ENCODE data around the gene SLC25A29.

Gene SLC25A29

DNA sequence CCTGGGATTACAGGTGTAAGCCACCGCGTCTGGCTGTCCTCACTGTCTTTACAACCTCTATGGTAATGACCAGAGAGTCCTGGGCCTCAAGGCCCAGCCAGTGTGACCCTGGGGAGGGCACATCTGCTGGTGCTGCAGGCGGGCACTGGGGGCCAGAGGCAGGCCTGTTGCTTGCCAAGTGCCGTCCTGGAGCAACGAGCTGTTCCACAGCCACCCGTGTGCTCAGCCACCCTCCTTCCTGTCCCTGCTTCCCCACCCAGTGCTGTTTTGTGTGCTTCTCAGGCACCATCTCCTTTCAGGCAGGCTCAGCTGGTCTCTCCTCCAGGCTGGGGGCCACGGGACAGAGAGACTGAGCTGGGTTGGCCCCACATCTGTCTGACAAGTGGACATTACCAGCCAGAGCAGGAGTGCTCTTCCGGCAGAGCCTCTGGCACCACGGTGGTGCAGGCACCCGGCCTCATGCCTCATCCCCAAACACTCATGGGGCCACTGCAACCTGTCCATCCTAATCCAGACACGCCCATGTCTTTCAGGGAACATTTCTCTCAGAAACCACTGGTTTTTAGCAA is 25.9 kb upstream of the SLC25A29 start:
- no peak for DNase-seq (ENCODE audit: low spot score)

DNA sequence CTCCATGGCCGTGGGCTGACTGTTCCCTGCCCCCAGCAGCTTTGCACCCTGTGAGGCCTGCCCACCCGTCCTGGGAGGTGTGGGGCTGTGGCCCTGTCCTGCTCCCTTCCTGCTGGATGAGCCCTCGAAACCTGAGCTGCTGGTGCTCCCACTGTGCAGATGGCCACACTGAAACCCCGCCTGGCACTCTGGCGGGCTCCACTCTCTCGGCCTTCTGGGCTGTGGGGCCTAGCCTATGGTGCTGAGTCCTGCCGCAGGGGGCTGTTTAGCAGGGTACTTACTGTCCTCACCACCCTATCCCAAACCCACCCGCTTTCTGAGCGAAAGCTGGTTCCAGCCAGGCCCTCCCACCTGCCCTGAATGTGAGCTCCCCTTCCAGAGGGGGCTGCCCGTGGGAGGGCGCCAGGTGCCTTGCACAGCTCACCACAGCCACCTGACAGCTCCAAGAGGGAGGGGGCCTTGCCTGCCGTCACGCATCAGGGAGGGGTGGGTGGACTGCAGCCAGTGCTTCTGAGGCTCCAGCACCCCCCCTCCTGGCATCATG is 24.2 kb upstream of the SLC25A29 start:
- no peak for DNase-seq (ENCODE audit: low spot score)

DNA sequence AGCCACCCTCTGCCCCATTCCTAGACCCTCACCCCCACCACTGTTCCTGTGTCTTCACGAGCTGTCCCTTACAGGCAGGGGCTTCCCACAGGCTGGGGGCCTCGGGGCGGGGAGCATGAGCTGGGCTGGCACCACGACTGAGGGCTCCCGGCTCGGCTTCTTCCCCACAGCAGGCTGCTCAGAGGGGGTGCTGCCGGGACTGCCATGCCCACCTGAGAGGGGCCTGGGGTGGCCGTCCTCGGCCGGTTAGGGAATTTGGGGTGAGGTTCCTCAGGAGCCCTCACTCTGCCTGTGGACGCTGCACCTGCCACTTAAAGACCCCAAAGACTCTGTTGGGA is 23.7 kb upstream of the SLC25A29 start:
- DNase-seq (ENCODE audit: low spot score), result no peak

DNA sequence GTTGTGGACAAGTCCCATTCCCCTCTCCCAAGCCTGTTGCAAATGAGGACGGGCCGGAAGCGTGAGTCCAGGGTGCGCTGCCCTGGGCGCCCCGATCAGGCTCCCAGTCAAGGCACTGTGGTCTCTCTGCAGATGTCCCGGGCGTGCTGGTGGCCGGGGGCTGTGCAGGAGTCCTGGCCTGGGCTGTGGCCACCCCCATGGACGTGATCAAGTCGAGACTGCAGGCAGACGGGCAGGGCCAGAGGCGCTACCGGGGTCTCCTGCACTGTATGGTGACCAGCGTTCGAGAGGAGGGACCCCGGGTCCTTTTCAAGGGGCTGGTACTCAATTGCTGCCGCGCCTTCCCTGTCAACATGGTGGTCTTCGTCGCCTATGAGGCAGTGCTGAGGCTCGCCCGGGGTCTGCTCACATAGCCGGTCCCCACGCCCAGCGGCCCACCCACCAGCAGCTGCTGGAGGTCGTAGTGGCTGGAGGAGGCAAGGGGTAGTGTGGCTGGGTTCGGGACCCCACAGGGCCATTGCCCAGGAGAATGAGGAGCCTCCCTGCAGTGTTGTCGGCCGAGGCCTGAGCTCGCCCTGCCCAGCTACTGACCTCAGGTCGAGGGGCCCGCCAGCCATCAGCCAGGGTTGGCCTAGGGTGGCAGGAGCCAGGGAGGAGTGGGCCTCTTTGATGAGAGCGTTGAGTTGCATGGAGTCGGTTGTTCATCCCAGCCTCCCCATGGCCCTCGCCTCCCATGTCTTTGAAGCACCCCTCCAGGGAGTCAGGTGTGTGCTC is 23.2 kb upstream of the SLC25A29 start:
- no peak for DNase-seq (ENCODE audit: low spot score)

DNA sequence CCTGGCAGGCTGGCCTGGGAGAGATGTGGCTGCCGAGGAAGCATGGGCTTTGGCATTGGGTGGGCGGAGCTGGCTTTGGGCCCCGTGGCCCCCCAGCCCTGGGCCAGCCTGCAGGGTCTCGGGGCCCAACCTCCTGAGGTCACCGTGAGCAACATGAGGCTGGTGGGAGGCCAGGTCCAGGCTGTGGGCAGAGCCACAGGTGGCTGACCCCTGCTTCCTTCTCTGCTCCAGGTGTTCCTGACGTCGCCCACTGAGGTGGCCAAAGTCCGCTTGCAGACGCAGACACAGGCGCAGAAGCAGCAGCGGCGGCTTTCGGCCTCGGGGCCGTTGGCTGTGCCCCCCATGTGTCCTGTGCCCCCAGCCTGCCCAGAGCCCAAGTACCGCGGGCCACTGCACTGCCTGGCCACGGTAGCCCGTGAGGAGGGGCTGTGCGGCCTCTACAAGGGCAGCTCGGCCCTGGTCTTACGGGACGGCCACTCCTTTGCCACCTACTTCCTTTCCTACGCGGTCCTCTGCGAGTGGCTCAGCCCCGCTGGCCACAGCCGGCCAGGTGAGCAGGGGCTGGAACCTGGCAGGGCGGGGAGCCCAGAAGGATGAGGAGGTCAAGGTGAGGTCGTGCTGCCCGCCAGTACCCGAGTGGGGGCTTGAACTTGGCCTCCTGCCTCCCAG is 22.4 kb upstream of the SLC25A29 start:
- DNase-seq (ENCODE audit: low spot score), result no peak

DNA sequence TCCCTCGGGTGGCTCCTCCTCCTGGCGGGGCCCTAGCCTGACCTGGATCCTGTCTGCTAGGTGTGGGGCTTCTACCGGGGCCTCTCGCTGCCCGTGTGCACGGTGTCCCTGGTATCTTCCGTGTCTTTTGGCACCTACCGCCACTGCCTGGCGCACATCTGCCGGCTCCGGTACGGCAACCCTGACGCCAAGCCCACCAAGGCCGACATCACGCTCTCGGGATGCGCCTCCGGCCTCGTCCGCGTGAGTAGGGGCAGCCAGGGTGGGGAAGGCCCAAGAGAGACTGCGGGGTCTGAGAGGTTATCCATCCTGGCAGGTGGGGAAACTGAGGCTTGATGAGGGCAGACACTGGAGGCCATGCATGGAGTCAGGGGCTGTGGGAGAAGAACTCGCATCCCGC is 20.9 kb upstream of the SLC25A29 start:
- no peak for DNase-seq (ENCODE audit: low spot score)

DNA sequence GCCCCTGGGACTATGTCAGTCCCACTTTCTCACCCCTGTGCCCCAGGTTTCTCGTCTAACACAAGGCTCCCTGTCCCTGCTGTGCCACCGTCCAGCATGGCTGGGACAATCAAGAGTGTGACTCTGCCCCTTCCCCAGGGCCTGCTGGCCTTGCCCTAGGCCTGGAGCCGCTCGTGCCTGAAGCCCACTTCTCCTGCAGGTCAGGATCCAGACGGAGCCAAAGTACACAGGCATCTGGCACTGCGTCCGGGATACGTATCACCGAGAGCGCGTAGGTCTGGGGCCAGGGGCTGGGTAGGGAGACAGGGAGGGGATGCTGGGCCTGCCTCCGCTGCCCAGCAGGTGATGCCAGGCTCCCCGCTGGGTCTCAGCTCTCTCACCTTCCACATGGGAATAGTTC is 19.7 kb upstream of the SLC25A29 start:
- no peak for DNase-seq (ENCODE audit: low spot score)

DNA sequence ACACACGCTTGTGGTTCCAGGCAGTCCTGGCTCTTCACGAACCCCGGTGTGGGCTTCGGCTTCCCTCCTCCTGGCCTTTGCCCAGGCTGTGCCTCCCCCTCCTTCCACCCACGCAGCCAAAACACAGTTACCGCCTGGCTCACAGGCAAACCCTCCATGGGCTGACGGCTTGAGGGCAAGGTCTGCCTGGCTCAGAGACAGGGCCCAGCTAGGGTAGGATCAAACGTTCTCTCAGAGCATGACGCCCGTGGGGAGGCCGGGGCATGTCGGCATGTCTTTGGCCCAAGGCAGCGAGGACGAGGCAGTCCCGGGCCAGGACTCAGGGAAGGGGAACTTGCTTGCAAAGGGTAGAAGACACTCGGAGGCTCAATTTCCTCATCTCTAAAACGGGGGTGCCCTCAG is 19.0 kb upstream of the SLC25A29 start:
- DNase-seq (ENCODE audit: low spot score), result no peak

DNA sequence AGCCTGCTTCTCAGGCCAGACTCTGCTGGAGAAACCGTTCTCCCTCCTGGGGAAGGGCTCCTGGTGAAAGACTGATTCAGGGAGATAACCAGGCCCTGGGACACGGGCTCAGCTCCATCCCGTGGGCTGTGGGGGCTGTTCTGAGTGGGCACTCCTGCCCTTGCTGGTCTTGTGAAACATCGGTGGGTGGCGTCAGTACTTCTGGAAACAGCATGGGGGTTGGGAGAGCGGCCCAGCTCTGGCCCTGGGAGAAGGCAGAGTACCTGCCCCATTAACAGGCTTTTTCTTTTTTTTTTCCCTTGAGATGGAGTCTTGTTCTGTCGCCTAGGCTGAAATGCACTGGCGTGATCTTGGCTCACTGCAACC is 17.7 kb upstream of the SLC25A29 start:
- DNase-seq (ENCODE audit: low spot score), result no peak

DNA sequence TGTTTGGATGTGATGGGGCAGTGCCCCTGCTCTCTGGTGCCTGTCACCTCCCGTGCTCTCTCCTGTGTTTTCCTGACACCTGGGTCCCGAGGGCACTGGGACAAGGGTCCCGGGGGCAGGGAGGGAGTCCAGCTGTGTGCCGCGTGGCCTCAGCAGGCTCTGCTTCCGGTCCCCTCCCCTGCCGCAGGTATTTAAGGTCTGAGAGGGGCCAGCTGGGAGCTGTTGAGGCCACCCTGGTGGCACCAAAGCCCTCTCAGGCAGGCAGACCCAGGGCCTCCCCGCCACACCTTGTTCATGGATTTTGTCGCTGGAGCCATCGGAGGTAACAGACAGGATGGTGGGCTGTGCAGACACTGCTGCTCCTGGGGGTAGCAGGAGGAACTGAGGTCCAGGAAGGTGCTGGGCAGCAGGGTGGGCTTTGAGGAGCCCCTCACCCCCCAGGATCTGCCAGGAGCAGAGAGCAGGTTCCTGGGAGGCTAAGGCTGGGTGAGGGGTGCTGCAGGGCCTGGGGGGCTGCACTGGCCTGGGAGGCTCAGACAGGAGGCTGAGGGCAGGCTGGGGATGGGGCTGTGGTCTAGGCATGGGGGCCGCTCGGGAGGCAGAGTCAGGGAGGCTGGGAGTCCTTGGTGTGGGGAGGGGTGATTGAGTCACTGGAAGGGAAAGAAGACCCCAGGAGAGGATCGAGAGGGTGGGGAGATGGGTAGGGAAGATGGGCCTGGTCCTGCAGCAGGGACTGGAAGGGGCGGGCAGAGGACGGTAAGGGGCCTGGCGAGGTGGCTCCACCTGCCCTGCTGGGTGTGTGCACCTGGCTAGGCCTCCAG is 17.1 kb upstream of the SLC25A29 start, which contains the start of gene SLC25A47:
SLC25A47 (plus strand) TSS at position 219 of the 821 bp plus-strand sequence; CDS start at position 295, 76 bp downstream.
- no peak for DNase-seq (ENCODE audit: low spot score)

DNA sequence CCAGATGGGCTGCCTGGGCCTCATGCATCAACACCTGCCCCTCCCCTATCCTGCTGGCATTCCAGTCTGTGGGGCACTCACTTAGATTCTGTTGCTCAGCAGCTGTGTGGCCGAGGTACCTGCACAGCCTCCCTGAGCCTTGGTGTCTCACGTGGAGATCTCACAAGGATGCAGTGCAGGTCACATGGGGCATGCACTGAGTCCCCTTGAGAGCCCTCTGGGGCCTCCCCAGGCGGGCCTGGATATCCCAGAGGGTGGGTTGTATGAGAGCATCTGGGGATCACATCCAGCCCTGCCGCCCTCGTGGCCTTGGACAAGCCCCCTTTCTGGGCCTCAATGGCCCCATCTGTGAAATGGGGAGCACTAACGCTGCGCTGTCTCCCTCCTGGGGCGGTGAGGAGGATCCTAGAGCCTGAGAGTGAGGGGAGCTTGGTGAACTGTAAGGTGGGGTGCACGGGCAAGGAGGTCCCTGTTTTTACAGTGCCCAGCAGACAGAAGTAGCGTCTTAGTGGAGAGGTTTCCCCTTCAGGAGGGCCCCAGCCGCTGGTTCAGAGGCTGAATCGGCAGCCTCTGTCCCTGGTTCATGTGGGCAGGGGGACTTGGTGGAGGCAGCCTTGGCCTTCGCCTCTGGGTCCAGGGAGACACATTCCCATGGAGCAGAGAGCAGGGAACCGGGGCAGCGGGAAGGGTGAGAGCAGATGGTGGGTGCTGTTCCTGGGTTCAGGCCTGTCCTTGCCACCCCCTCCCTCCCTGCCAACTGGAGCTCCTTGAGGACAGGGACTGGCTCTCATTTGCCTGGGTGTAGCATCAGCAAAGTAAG is 16.1 kb upstream of the SLC25A29 start:
- DNase-seq (ENCODE audit: low spot score), result no peak

DNA sequence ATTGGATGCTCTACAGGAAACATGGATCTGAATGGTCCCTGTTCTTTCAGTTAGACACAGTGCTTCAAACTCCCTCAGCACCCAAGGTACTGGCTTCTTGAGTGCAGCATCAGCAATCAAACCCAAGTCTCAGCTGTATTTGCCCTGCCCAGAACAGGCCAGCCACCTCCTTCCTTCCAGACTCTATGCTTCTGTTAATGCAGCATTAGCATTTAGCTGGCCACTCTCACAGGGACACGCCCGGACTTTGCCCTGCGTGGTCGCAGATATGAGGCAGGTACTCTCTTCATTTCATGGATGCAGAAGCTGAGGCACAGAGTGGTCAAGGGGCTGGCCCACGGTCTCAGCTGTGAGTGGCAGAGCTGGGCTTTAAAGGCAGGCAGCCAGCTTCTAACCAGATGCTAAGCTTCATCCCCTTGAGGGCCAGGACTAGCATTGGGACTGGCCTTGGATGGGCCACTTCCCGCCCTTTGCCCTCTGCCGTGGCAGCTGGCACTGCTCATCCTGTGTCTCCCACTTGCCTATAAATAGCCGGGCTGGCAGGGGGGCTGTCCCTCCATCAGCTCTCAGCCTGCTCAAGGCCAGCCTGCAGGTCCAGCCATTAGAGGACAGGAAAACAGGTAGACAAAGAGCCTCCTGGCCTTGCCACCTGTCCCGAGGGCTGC is 15.4 kb upstream of the SLC25A29 start:
- DNase-seq (ENCODE audit: low spot score), result no peak

DNA sequence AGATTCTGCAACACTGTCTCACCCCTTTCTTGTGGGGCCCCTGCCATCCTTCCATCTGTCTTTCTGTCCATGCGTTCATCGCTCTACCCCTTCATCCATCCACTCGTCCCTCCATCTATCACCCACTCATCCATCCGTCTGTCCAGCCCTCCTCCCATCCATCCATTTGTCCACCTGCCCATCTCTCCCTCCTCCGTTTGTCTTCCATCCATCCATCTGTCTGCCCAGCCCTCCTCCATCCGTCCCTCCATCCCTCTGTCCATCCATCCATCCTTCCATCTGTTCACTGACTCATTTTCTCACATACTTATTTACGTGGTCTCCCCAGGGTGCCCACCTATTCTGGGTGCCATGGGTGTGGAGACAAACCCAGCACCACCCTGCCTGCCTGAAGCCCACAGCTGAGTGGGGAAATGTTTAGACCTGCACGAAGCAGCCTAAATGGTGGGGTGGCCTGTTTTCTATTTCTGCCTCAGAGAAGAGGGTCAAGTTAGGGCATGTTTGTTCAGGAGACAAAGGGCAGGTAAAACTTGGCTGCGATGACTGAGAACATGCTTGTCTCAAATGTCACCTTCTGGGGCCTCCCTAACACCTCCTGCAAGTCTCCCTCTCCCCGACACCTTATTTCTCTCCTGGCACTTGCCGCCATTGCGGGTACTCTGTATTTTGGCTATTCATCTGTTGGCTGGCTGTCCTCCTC is 14.1 kb upstream of the SLC25A29 start:
- no peak for DNase-seq (ENCODE audit: low spot score)

DNA sequence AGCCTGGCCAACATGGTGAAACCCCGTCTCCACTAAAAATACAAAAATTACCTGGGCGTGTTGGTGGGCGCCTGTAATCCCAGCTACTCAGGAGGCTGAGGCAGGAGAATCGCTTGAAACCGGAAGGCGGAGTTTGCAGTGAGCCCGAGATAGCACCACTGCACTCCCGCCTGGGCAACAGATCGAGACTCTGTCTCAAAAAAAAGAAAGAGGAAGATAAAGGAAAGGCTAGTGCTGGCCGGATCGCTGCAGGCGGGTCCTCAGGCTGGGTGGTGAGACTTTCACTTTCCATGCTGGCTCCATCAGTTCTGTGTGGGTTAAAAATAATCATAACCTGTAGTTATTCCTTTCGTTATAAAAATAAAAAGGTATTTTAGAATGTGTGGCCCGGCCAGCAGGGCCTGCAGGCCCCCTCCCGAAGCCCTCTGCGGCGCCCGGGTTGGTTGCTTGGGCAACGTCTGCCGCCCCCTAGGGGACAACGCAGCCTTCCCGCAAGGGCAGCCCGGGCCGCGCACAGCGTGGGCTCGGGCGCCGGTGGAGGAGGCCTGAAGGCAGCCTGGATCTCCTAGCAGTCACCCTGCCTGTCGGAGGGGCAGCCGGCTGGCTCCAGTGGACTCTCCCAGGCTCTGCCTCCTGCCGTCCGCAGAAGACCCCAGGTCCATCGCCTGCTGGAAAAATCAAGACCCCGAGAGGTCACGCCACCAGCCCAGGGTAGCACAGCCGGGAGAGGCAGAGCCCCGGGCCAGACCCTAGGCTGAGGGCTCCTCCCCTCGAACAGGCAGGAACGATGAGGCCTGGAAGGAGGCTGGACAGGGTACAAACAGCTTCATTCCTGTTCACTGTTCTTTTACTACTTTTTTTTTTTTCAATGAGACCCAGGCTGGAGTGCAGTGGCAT is 11.9 kb upstream of the SLC25A29 start:
- DNase-seq (ENCODE audit: low spot score), result peak; percentile 93

DNA sequence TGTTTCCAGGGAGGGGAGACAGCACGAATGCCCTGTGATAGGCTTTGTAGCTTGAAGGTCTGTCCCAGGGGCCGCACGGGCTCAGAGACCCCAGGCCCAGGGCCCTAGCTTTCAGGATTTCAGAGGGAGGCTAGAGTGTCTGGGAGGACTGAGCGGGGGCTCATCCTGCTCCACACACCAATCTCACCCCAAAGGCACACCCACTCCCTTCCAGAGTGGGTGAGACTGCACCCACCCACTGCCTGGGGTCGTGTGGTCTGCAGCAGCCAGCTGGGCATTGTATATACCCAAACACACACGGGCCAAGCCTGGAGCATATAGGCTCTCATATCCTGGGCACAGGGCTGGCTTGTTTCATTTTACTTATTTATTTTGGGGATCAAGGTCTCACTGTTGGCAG is 11.1 kb upstream of the SLC25A29 start:
- no peak for DNase-seq (ENCODE audit: low spot score)

DNA sequence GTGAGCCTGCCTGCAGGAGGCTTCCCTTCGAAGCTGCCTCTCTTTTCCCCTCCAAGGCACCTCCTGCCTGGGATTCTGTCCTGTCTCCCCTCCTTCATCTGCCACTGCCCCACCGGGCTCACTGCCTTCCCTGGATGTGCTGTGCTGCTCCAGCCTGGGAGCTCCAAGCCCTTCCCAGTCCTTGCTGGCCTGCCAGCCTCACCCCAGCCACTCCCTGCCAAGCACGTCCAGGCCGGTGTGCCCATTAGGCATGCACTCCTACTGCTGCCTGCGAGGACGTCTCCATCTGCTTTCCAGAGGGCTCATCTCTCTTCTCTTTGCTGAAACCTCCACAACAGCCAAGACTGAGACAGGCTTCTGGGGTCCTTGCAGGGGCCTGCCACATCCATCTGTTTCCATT is 8.5 kb upstream of the SLC25A29 start:
- no peak for DNase-seq (ENCODE audit: low spot score)

DNA sequence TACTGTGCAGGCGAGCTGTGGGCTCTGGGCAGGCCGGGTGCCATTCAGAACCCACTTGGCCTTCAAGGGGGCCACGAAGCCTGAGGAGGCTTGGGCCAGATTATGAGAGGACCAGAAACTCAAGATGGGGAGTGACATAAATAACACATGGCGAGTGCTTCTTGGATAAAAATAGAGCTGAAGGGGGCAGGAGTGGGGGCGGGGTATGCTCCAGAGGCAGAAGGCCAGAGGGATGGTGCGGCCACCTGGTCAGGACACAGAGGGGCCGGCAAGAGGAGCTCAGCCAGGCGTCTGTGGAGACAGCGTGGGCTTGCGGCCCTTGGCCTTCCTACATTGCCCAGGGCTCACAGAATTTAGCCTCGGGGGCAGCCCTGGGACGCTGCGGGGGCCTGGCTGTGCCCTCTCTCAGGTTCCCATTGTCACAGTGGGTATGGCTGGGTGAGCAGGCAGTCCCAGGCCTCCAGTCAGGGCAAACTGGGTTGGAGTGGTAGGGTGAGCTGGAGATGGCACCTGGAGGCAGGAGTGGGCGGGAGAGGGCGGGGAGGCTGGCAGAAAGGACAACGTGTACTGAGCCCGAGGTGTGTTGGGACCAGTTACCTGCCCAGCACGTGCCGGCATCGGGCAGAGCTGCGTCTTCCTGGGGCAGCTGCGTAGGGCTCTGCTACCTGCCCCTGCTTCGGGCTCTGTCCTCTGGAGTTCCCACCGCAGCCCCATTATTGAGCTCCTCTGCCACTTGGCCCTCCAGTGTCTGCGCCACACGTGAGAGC is 7.4 kb upstream of the SLC25A29 start:
- no peak for DNase-seq (ENCODE audit: low spot score)

DNA sequence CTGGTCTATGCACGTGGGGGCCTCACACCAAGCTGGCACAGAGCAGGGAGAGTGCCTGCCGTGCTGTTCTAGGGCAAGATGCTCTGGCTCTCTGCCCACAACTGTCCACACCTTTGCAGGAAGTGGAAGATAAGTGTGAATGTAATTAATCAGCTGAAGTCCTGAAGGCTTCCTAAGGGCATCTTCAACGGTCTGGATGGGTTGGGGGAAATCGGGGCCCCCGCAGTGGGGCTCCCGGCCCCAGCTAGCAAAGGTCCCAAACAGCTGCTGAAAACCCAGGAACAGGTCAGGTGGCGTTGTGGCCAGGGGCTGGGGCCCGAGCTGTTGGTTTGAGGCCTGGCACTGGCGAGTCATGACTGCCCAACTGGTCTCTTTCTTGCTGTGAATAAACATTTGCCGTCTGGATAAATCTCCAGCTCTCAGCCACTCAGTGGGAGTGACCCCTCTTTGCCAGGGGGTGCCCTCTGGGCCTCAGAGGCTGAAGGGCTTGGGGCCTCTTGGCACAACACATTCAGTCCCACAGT is 6.7 kb upstream of the SLC25A29 start:
- DNase-seq (ENCODE audit: low spot score), result no peak

Measured in GM03348 (cell line).